Measurements from ENCODE around the gene CST7.
A peak's percentile ranks its signal among the peaks of the same experiment; 100 is the strongest.

CST7 gene

DNA sequence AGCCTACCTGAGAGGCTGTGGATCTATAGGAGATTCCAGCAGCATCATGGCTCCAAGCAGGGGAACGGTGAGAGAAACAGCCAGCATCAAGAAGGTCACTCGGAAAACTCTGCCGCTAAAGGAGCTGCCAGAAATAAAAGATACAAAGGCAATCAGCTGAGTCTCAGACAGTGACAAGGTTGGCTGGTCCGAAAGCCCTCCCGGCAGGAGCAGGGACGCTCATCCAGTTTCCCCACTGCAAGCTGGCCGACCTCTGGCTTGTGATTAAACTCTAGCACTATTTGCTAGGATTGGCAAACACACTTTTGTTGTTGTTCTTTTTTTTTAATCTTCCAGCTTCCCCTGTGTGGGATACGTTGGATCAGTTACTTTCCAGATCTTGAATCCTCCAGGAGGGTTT lies 34.8 kb downstream of the CST7 start:
- Histone ChIP-seq H3K27me3 (ENCODE audit: insufficient read depth, low read length, poor library complexity, severe bottlenecking) (no peaks in the 10 kb centered on the region), H2AFZ (ENCODE audit: low read length) (no peak overlapping the region), H3K36me3 (ENCODE audit: insufficient read depth, low read length) (peaks cover 40% of the 10 kb centered on the region; the same call in 1 of the 2 replicates), H3K4me1 (ENCODE audit: insufficient read depth, low read length, poor library complexity, severe bottlenecking) (peaks cover 62% of the 10 kb centered on the region), H3K9ac (ENCODE audit: low read depth, low read length, poor library complexity, severe bottlenecking) (no peak overlapping the region), H3F3A (ENCODE audit: low read depth) (no peaks in the 10 kb centered on the region), H3K79me2 (ENCODE audit: insufficient read depth, low read length) (peaks cover 85% of the 10 kb centered on the region), H3K4me3 (ENCODE audit: low read length, poor library complexity, severe bottlenecking) (no peak overlapping the region), H3K9me2 (replicated peaks; ENCODE audit: low read depth, low read length) (no peaks in the 10 kb centered on the region), H3K9me3 (ENCODE audit: insufficient read depth, low read depth, low read length) (no peaks in the 10 kb centered on the region), H4K20me1 (ENCODE audit: insufficient read depth, low read length, poor library complexity, severe bottlenecking) (peaks cover 25% of the 10 kb centered on the region), H3K4me2 (ENCODE audit: low read depth, low read length, poor library complexity, severe bottlenecking) (peak overlapping the region; percentile 87)
- TF ChIP-seq, protein P1, sequence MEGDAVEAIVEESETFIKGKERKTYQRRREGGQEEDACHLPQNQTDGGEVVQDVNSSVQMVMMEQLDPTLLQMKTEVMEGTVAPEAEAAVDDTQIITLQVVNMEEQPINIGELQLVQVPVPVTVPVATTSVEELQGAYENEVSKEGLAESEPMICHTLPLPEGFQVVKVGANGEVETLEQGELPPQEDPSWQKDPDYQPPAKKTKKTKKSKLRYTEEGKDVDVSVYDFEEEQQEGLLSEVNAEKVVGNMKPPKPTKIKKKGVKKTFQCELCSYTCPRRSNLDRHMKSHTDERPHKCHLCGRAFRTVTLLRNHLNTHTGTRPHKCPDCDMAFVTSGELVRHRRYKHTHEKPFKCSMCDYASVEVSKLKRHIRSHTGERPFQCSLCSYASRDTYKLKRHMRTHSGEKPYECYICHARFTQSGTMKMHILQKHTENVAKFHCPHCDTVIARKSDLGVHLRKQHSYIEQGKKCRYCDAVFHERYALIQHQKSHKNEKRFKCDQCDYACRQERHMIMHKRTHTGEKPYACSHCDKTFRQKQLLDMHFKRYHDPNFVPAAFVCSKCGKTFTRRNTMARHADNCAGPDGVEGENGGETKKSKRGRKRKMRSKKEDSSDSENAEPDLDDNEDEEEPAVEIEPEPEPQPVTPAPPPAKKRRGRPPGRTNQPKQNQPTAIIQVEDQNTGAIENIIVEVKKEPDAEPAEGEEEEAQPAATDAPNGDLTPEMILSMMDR (conservative IDR thresholded peaks at IDR 0.05; ENCODE audit: low read length): no peak
- TF ChIP-seq EZH2phosphoT487 (IDR thresholded peaks at IDR 0.05; ENCODE audit: borderline replicate concordance): no peak

DNA sequence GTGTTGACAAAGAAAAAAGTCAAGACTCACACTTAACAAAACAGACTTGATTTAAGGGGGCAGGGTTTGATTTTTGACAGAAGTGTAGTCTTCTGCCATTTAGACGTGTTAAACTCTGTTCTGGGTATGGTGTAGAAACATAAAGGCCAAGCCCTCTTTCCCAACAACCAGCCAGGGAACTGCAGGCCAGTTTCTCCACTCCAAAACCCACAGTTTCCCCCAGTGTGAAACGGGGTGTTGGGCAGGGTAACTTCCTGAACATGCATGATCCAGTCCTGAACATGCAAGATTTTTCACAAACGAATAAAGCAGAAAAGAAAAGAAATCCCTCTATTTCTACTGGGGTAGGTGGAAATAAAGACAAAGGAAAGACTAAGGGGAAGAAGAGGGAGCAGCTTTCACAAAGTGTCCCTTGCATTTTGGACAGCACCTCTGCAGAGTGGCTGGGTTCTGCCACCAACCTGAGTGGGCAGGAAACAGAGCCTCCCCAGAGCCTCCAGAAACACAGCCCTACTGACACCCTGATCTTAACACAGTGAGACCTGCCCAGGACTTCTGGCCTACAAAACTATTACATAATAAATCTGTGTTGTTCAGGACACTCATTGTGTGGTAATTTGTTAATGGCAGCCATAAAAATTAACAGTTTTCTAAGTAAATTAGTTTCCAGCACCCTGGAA lies 36.0 kb downstream of the CST7 start:
- peaks cover 31% of the 10 kb centered on the region; the same call in 1 of the 2 replicates for H3K36me3 ChIP-seq (ENCODE audit: insufficient read depth, low read length)

GRCh38 chr20:24985802-24986201 lies 36.7 kb downstream of the CST7 start:
- H3K9ac ChIP-seq (ENCODE audit: low read depth, low read length, poor library complexity, severe bottlenecking): no peak overlapping the region
- peaks cover 24% of the 10 kb centered on the region; the same call in 1 of the 2 replicates for H3K36me3 ChIP-seq (ENCODE audit: insufficient read depth, low read length)
- no peak overlapping the region for H2AFZ ChIP-seq (ENCODE audit: low read length)
- TF ChIP-seq, protein P1 (conservative IDR thresholded peaks at IDR 0.05; ENCODE audit: low read length): no peak
- no peak for TF ChIP-seq EZH2phosphoT487 (IDR thresholded peaks at IDR 0.05; ENCODE audit: borderline replicate concordance)
- H3K9me3 ChIP-seq (ENCODE audit: insufficient read depth, low read depth, low read length): no peaks in the 10 kb centered on the region
- H4K20me1 ChIP-seq (ENCODE audit: insufficient read depth, low read length, poor library complexity, severe bottlenecking): peaks cover 40% of the 10 kb centered on the region
- H3F3A ChIP-seq (ENCODE audit: low read depth): no peaks in the 10 kb centered on the region
- H3K9me2 ChIP-seq (replicated peaks; ENCODE audit: low read depth, low read length): no peaks in the 10 kb centered on the region
- peak overlapping the region; percentile 87 for H3K4me2 ChIP-seq (ENCODE audit: low read depth, low read length, poor library complexity, severe bottlenecking)
- H3K79me2 ChIP-seq (ENCODE audit: insufficient read depth, low read length): peaks cover 88% of the 10 kb centered on the region
- H3K4me1 ChIP-seq (ENCODE audit: insufficient read depth, low read length, poor library complexity, severe bottlenecking): peaks cover 79% of the 10 kb centered on the region
- no peaks in the 10 kb centered on the region for H3K27me3 ChIP-seq (ENCODE audit: insufficient read depth, low read length, poor library complexity, severe bottlenecking)
- peak overlapping the region; percentile 8 for H3K4me3 ChIP-seq (ENCODE audit: low read length, poor library complexity, severe bottlenecking)

More for the DNA sequence above, 36.0 kb downstream of the CST7 start:
- Histone ChIP-seq H3K9me3 (ENCODE audit: insufficient read depth, low read depth, low read length) (no peaks in the 10 kb centered on the region), H3K4me3 (ENCODE audit: low read length, poor library complexity, severe bottlenecking) (peak overlapping the region; percentile 8), H3K9me2 (replicated peaks; ENCODE audit: low read depth, low read length) (no peaks in the 10 kb centered on the region), H4K20me1 (ENCODE audit: insufficient read depth, low read length, poor library complexity, severe bottlenecking) (peaks cover 33% of the 10 kb centered on the region), H3K9ac (ENCODE audit: low read depth, low read length, poor library complexity, severe bottlenecking) (peak overlapping the region; percentile 21), H3F3A (ENCODE audit: low read depth) (no peaks in the 10 kb centered on the region), H3K27me3 (ENCODE audit: insufficient read depth, low read length, poor library complexity, severe bottlenecking) (no peaks in the 10 kb centered on the region), H3K4me1 (ENCODE audit: insufficient read depth, low read length, poor library complexity, severe bottlenecking) (peaks cover 74% of the 10 kb centered on the region), H3K79me2 (ENCODE audit: insufficient read depth, low read length) (peaks cover 88% of the 10 kb centered on the region), H2AFZ (ENCODE audit: low read length) (no peak overlapping the region), H3K4me2 (ENCODE audit: low read depth, low read length, poor library complexity, severe bottlenecking) (peak overlapping the region; percentile 87)
- TF ChIP-seq EZH2phosphoT487 (IDR thresholded peaks at IDR 0.05; ENCODE audit: borderline replicate concordance): no peak
- TF ChIP-seq, protein P1 (conservative IDR thresholded peaks at IDR 0.05; ENCODE audit: low read length): no peak
